Heart right ventricle (tissue), 16 donors: ENCODE results near the gene SLC39A13. TPM values are rescaled to one million over a fixed set of nuclear protein-coding genes. Genes with fewer than 3 reads are reported as not detected.

Source experiments
- ATAC-seq, 8 donors: fragments of 200-7000 bp; cut with Tn5 transposase; one replicate each; pipeline ENCODE4 v1.9.1; 2020; ENCODE audit warnings: mild to moderate bottlenecking in 8 of 8, moderate library complexity in 8 of 8, moderate number of reproducible peaks in 1 of 8
- DNase-seq, 2 donors: peaks; one replicate each; pipeline ENCODE4 v3.0.0-alpha.2; 2020
- H3K27ac ChIP-seq, 10 donors: fragments of 200-600 bp; sonication (generic) in 2 of 10; one replicate each; pipeline versions ENCODE4 v1.5.0 to v1.8.0; 2020 to 2022; ENCODE audit warnings: mild to moderate bottlenecking in 3 of 10
- H3K27me3 ChIP-seq, 7 donors: fragments of 200-600 bp; one replicate each; pipeline ENCODE4 v1.8.0; 2021 to 2022; ENCODE audit warnings: mild to moderate bottlenecking in 2 of 7
- H3K36me3 ChIP-seq, 9 donors: fragments of 200-600 bp; sonication (generic) in 1 of 9; one replicate each; pipeline versions ENCODE4 v1.5.0 to v1.8.0; 2020 to 2022; ENCODE audit warnings: mild to moderate bottlenecking in 2 of 9
- H3K4me1 ChIP-seq, 9 donors: fragments of 200-600 bp; sonication (generic) in 1 of 9; one replicate each; pipeline versions ENCODE4 v1.5.0 to v1.8.0; 2020 to 2022; ENCODE audit warnings: mild to moderate bottlenecking in 4 of 9
- H3K4me3 ChIP-seq, 10 donors: fragments of 200-600 bp; sonication (generic) in 2 of 10; one replicate each; pipeline versions ENCODE4 v1.5.0 to v1.8.0; 2020 to 2022; ENCODE audit warnings: mild to moderate bottlenecking in 7 of 10, moderate library complexity in 2 of 10
- H3K9me3 ChIP-seq, 11 donors: fragments of 200-600 bp in 10 of 11; sonication (generic) in 2 of 11; one replicate each; pipeline versions ENCODE4 v1.5.0 to v1.8.0; 2013 to 2022; ENCODE audit warnings: mild to moderate bottlenecking in 2 of 11, control low read depth in 1 of 11, moderate library complexity in 1 of 11
- CTCF ChIP-seq, 9 donors: fragments of 200-600 bp; sonication (generic) in 2 of 9; IDR thresholded peaks; one replicate each; pipeline versions ENCODE4 v1.5.0 to v1.8.0; 2021 to 2022; ENCODE audit warnings: antibody characterized with exemption in 9 of 9, mild to moderate bottlenecking in 5 of 9, moderate library complexity in 1 of 9
- WGBS, 2 donors: extraction: QIAGEN DNeasy Blood & Tissue Kit; methylation state at CpG; one replicate each; pipeline ENCODE4 v1.1.7; 2013; ENCODE audit warnings: inconsistent platforms in 1 of 2; 5-methylcytosine and 5-hydroxymethylcytosine counted together
- intact Hi-C, 10 donors: fragments of 100-400 bp; cut with DNase I; formaldehyde crosslinking; loops; one replicate each; pipeline versions ENCODE4 v1.11.1 to v1.14.2; 2022
- microRNA-seq, 2 donors: library from miRNA; unstranded; fragments of <30 nt; microRNA quantifications; one replicate each; pipeline ENCODE4 v1.2.0, GENCODE V29; 2021
- polyA plus RNA-seq, 2 donors: library from polyadenylated mRNA; stranded (reverse); fragments of 200-250 nt; gene quantifications; one replicate each; pipeline ENCODE4 v1.2.3, GENCODE V29; 2013
- total RNA-seq, 10 donors: library from RNA; stranded (reverse); fragmentation: NEBNext Ultra II Directional in 3 of 10; extraction: Animal tissue kit (Norgen Biotek cat#: 25700) in 3 of 10; gene quantifications; one replicate each; pipeline versions ENCODE4 v1.2.1 to v1.2.4, GENCODE V29; 2021 to 2023
- donor health status: Arrhythmogenic right ventricular cardiomyopathy.
- donor health status: ischemic (EF 13 %, LVEDD 7.1; RV severe dilation, severe dysfunction).
- donor health status: healthy with polysubstance abuse.
- donor health status: DM: no; HTN: yes; CAD: no.
- donor health status: DM: no; HTN: no; CAD: no.
- donor health status: ischemic (EF 25% LVEDD 6.9; RV normal size, moderate dysfunction).
- donor health status: ischemic (EF 25% LVEDD 5.7; RV mildly dilated, moderate dysfunction).
- donor health status: healthy.
- donor health status: DM: yes; HTN: yes; CAD: no.
- donor health status: Ischemic cardiomyopathy.
- donor health status: ischemic (EF 35%, LVEDD 5.7; RV mildly dilated, moderate dysfunction).
- donor health status: nonischemic (EF 11% LVEDD 7.7; RV severe dilation, severe dysfunction).
- donor health status: DM: yes; HTN: yes; CAD: no.
- donor health status: PGD.
- donor health status: ischemic (EF 29% LVEDD 5.4; RV normal size, mild dysfunction).
- donor health status: nonischemic (EF 23%, LVEDD 6.1; RV moderate dilation, normal function).

SLC39A13 gene
- total and polyA plus RNA-seq, 12 donors: 31.1 to 86.4 (median 42.4) TPM

DNA sequence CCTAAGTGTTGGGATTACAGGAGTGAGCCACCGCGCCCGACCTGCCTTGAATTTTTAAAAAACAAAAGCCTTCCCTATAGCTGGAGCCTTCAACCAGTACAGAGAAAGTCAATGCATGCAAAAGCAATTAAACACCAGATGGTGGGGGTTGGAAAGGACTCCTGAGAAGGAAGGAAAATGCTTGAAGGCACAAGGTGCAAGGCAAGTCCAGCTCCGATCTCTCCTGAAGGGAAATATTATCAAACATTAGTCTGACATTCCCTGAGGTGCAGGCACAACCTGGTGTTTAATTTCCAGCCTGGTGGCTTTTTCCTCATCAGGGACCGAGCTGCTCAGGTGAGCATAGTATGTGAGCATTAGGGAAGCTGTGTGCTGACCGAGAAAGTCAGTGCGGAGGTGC is 53.5 kb downstream of the SLC39A13 start:
- DNase-seq: no peak
- Histone ChIP-seq H3K36me3 (peaks cover 0 to 67% (median 0%) of the 10 kb centered on the region in 9 donors), H3K27ac (no peak overlapping the region), H3K27me3 (no peaks in the 10 kb centered on the region), H3K4me1 (peaks cover 0 to 26% (median 18%) of the 10 kb centered on the region in 9 donors), H3K9me3 (no peaks in the 10 kb centered on the region), H3K4me3 (no peak overlapping the region)
- intact Hi-C loops: no loop called here
- TF ChIP-seq CTCF (IDR thresholded peaks at IDR 0.05): no peak
- ATAC-seq: peak in 1 of 8 donors; percentile 35
- 94 to 95% methylated on average over 7 of the region's 7 CpGs for WGBS, 2 donors

DNA sequence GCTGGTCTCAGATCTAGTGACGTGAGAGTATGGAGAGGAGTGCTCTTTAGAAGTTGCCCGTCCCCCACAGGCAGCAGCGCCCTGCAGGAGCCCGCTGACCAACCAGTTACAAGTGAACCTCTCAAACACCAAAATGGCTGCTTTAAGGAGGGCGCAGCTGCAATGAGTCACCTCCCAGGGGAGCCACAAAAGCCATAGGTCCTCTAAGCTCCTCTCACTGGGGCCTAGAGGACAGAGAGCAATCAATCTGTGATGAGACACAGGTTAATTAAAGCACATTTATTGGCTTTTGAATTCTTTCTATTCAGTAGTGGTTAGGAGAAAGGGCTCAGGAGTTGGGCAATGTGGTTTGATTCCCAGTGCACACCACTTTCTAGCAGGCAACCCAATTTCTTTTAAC is 56.1 kb downstream of the SLC39A13 start:
- intact Hi-C loops: no loop called here
- H3K27ac ChIP-seq: peak overlapping the region in 1 of 10 donors; percentile 1
- WGBS, 2 donors: 94 to 95% methylated on average over 5 of the region's 5 CpGs

More for the DNA sequence above, 56.1 kb downstream of the SLC39A13 start:
- Histone ChIP-seq H3K4me1 (peaks cover 6 to 52% (median 35%) of the 10 kb centered on the region in 9 donors), H3K27me3 (no peaks in the 10 kb centered on the region), H3K36me3 (peaks cover 0 to 88% (median 3%) of the 10 kb centered on the region in 9 donors), H3K9me3 (no peaks in the 10 kb centered on the region), H3K4me3 (no peak overlapping the region)
- no peak for TF ChIP-seq CTCF (IDR thresholded peaks at IDR 0.05)
- DNase-seq: no peak
- ATAC-seq: no peak

Small RNAs within 50 kb of the gene (microRNA-seq; reads per million reads assigned to microRNA genes)
- gene MIR4487: 0 reads per million in 2 donors

Other genes starting within 250 kb of the SLC39A13 start
- 10 to 100 TPM; 55.7 to 69.7 (median 62.9) TPM for gene ARFGAP2, start 231.7 kb upstream of the SLC39A13 start, total RNA-seq
- 10 to 100 TPM; 47.8 to 70.2 TPM for gene ARFGAP2, start 231.7 kb upstream of the SLC39A13 start, polyA plus RNA-seq
- gene PACSIN3, start 222.2 kb upstream of the SLC39A13 start, total RNA-seq: 100 to 1,000 TPM; 146 to 335 (median 257) TPM
- 100 to 1,000 TPM; 163 to 209 TPM for gene PACSIN3, start 222.2 kb upstream of the SLC39A13 start, polyA plus RNA-seq
- 10 to 100 TPM in 4 of 10 donors, 1 to 10 TPM in 6; 6.4 to 22.5 (median 8.3) TPM for gene DDB2, start 193.6 kb upstream of the SLC39A13 start, total RNA-seq
- gene DDB2, start 193.6 kb upstream of the SLC39A13 start, polyA plus RNA-seq: 10 to 100 TPM in 1 of 2 donors, 1 to 10 TPM in 1; 8.1 to 30.6 TPM
- gene ACP2, start 159.8 kb upstream of the SLC39A13 start, total RNA-seq: 10 to 100 TPM; 17.2 to 38.8 (median 21.8) TPM
- gene ACP2, start 159.8 kb upstream of the SLC39A13 start, polyA plus RNA-seq: 10 to 100 TPM; 28.9 to 42.6 TPM
- gene NR1H3, start 150.6 kb upstream of the SLC39A13 start, total RNA-seq: 10 to 100 TPM in 4 of 10 donors, 1 to 10 TPM in 6; 6.6 to 26.5 (median 9.7) TPM
- 10 to 100 TPM; 15.5 to 49.2 TPM for gene NR1H3, start 150.6 kb upstream of the SLC39A13 start, polyA plus RNA-seq
- 10 to 100 TPM; 23.8 to 54.8 (median 35.7) TPM for gene MADD, start 138.5 kb upstream of the SLC39A13 start, total RNA-seq
- gene MADD, start 138.5 kb upstream of the SLC39A13 start, polyA plus RNA-seq: 10 to 100 TPM; 24.4 to 35.1 TPM
- gene MYBPC3, start 55.9 kb upstream of the SLC39A13 start, total RNA-seq: 1,000 to 10,000 TPM; 1,404 to 3,138 (median 2,490) TPM
- gene MYBPC3, start 55.9 kb upstream of the SLC39A13 start, polyA plus RNA-seq: 1,000 to 10,000 TPM in 1 of 2 donors, 100 to 1,000 TPM in 1; 484 to 2,250 TPM
- 10 to 100 TPM in 3 of 10 donors, 1 to 10 TPM in 7; 3.4 to 38.9 (median 6.7) TPM for gene SPI1, start 30.0 kb upstream of the SLC39A13 start, total RNA-seq
- 10 to 100 TPM in 1 of 2 donors, 1 to 10 TPM in 1; 6.7 to 10.2 TPM for gene SPI1, start 30.0 kb upstream of the SLC39A13 start, polyA plus RNA-seq
- 100 to 1,000 TPM; 129 to 171 (median 140) TPM for gene PSMC3, start 17.8 kb downstream of the SLC39A13 start, total RNA-seq
- gene PSMC3, start 17.8 kb downstream of the SLC39A13 start, polyA plus RNA-seq: 100 to 1,000 TPM; 184 to 272 TPM
- 10 to 100 TPM in 1 of 10 donors, 1 to 10 TPM in 9; 2.9 to 10.2 (median 4.0) TPM for gene RAPSN, start 40.5 kb downstream of the SLC39A13 start, total RNA-seq
- gene RAPSN, start 40.5 kb downstream of the SLC39A13 start, polyA plus RNA-seq: 1 to 10 TPM in 1 of 2 donors, under 1 TPM in 1; 0.33 to 6.2 TPM
- gene CELF1, start 144.5 kb downstream of the SLC39A13 start, total RNA-seq: 10 to 100 TPM; 68.3 to 97.0 (median 87.7) TPM
- gene CELF1, start 144.5 kb downstream of the SLC39A13 start, polyA plus RNA-seq: 10 to 100 TPM; 24.4 to 35.8 TPM
- gene PTPMT1, start 157.0 kb downstream of the SLC39A13 start, total RNA-seq: 10 to 100 TPM; 16.9 to 24.6 (median 21.3) TPM
- gene PTPMT1, start 157.0 kb downstream of the SLC39A13 start, polyA plus RNA-seq: 10 to 100 TPM; 36.4 to 66.9 TPM
- 10 to 100 TPM; 13.6 to 21.0 (median 16.2) TPM for gene KBTBD4, start 170.4 kb downstream of the SLC39A13 start, total RNA-seq
- gene KBTBD4, start 170.4 kb downstream of the SLC39A13 start, polyA plus RNA-seq: 1 to 10 TPM; 3.1 to 9.2 TPM
- 100 to 1,000 TPM; 171 to 359 (median 287) TPM for gene NDUFS3, start 170.5 kb downstream of the SLC39A13 start, total RNA-seq
- gene NDUFS3, start 170.5 kb downstream of the SLC39A13 start, polyA plus RNA-seq: 100 to 1,000 TPM; 291 to 570 TPM
- 1 to 10 TPM in 1 of 10 donors, under 1 TPM in 4, not detected in 5; 0.19 to 1.0 (median 0.24) TPM for gene FAM180B, start 178.1 kb downstream of the SLC39A13 start, total RNA-seq
- gene FAM180B, start 178.1 kb downstream of the SLC39A13 start, polyA plus RNA-seq: under 1 TPM in 1 of 2 donors, not detected in 1; 0.07 TPM
- under 1 TPM in 9 of 10 donors, not detected in 1; 0.15 to 0.85 (median 0.37) TPM for gene C1QTNF4, start 185.8 kb downstream of the SLC39A13 start, total RNA-seq
- gene C1QTNF4, start 185.8 kb downstream of the SLC39A13 start, polyA plus RNA-seq: 1 to 10 TPM; 1.2 to 1.4 TPM
- gene MTCH2, start 234.0 kb downstream of the SLC39A13 start, total RNA-seq: 100 to 1,000 TPM in 7 of 10 donors, 10 to 100 TPM in 3; 90.7 to 137 (median 104) TPM
- 100 to 1,000 TPM in 1 of 2 donors, 10 to 100 TPM in 1; 23.8 to 114 TPM for gene MTCH2, start 234.0 kb downstream of the SLC39A13 start, polyA plus RNA-seq